ENCODE measurements around the gene OCRL. TPM values are rescaled to one million over a fixed set of nuclear protein-coding genes. Genes with fewer than 3 reads are reported as not detected.
A peak's percentile ranks its signal among the peaks of the same experiment; 100 is the strongest.

OCRL gene
- total and polyA plus RNA-seq, 2 of the 13 experiments (the other 11 are each of a cell fraction or from before 2014, with no cell fraction given), result 13.4 to 32.0 TPM

- TF ChIP-seq PRMT3 (CRISPR knock-in tag; IDR thresholded peaks at IDR 0.05; ENCODE audit: borderline replicate concordance, low read depth), result no peak
- no peak for TF ChIP-seq HIVEP1 (CRISPR knock-in tag; IDR thresholded peaks at IDR 0.05)
- TF ChIP-seq ZNF446 (CRISPR knock-in tag; IDR thresholded peaks at IDR 0.05), result no peak
- TF ChIP-seq, protein P1, sequence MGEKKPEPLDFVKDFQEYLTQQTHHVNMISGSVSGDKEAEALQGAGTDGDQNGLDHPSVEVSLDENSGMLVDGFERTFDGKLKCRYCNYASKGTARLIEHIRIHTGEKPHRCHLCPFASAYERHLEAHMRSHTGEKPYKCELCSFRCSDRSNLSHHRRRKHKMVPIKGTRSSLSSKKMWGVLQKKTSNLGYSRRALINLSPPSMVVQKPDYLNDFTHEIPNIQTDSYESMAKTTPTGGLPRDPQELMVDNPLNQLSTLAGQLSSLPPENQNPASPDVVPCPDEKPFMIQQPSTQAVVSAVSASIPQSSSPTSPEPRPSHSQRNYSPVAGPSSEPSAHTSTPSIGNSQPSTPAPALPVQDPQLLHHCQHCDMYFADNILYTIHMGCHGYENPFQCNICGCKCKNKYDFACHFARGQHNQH (CRISPR knock-in tag; IDR thresholded peaks at IDR 0.05), result no peak
- TF ChIP-seq HMG20B (CRISPR knock-in tag; conservative IDR thresholded peaks at IDR 0.05), result no peak
- no peak for TF ChIP-seq ZNF441 (CRISPR knock-in tag; IDR thresholded peaks at IDR 0.05; ENCODE audit: borderline replicate concordance)
- TF ChIP-seq, protein P2, sequence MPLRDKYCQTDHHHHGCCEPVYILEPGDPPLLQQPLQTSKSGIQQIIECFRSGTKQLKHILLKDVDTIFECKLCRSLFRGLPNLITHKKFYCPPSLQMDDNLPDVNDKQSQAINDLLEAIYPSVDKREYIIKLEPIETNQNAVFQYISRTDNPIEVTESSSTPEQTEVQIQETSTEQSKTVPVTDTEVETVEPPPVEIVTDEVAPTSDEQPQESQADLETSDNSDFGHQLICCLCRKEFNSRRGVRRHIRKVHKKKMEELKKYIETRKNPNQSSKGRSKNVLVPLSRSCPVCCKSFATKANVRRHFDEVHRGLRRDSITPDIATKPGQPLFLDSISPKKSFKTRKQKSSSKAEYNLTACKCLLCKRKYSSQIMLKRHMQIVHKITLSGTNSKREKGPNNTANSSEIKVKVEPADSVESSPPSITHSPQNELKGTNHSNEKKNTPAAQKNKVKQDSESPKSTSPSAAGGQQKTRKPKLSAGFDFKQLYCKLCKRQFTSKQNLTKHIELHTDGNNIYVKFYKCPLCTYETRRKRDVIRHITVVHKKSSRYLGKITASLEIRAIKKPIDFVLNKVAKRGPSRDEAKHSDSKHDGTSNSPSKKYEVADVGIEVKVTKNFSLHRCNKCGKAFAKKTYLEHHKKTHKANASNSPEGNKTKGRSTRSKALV (CRISPR knock-in tag; IDR thresholded peaks at IDR 0.05), result no peak
- TF ChIP-seq ATF7-NPFF (CRISPR knock-in tag; IDR thresholded peaks at IDR 0.05; ENCODE audit: low read depth), result no peak
- TF ChIP-seq KDM6A (CRISPR knock-in tag; IDR thresholded peaks at IDR 0.05; ENCODE audit: low read depth), result no peak
- TF ChIP-seq SPEN (CRISPR knock-in tag; IDR thresholded peaks at IDR 0.05; ENCODE audit: low read depth), result no peak
- no peak for TF ChIP-seq ZFP36L2 (CRISPR knock-in tag; IDR thresholded peaks at IDR 0.05)
- 0 out of 2 replicates have a peak, but pooled peaks have one; percentile 16 for TF ChIP-seq MIER3 (CRISPR knock-in tag; IDR thresholded peaks at IDR 0.05; ENCODE audit: borderline replicate concordance)
- TF ChIP-seq, protein P3, sequence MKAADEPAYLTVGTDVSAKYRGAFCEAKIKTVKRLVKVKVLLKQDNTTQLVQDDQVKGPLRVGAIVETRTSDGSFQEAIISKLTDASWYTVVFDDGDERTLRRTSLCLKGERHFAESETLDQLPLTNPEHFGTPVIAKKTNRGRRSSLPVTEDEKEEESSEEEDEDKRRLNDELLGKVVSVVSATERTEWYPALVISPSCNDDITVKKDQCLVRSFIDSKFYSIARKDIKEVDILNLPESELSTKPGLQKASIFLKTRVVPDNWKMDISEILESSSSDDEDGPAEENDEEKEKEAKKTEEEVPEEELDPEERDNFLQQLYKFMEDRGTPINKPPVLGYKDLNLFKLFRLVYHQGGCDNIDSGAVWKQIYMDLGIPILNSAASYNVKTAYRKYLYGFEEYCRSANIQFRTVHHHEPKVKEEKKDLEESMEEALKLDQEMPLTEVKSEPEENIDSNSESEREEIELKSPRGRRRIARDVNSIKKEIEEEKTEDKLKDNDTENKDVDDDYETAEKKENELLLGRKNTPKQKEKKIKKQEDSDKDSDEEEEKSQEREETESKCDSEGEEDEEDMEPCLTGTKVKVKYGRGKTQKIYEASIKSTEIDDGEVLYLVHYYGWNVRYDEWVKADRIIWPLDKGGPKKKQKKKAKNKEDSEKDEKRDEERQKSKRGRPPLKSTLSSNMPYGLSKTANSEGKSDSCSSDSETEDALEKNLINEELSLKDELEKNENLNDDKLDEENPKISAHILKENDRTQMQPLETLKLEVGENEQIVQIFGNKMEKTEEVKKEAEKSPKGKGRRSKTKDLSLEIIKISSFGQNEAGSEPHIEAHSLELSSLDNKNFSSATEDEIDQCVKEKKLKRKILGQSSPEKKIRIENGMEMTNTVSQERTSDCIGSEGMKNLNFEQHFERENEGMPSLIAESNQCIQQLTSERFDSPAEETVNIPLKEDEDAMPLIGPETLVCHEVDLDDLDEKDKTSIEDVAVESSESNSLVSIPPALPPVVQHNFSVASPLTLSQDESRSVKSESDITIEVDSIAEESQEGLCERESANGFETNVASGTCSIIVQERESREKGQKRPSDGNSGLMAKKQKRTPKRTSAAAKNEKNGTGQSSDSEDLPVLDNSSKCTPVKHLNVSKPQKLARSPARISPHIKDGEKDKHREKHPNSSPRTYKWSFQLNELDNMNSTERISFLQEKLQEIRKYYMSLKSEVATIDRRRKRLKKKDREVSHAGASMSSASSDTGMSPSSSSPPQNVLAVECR (CRISPR knock-in tag; IDR thresholded peaks at IDR 0.05; ENCODE audit: borderline replicate concordance), result no peak
- no peak for TF ChIP-seq MBNL3 (CRISPR knock-in tag; conservative IDR thresholded peaks at IDR 0.05)
- TF ChIP-seq KLF11 (CRISPR knock-in tag; IDR thresholded peaks at IDR 0.05), result no peak
- peak; percentile 100 for TF ChIP-seq ZBTB20 (CRISPR knock-in tag; IDR thresholded peaks at IDR 0.05; ENCODE audit: borderline replicate concordance, low read depth)
- TF ChIP-seq ZNF768 (CRISPR knock-in tag; IDR thresholded peaks at IDR 0.05), result no peak
- peak; percentile 29; the same call in 1 of the 2 replicates for TF ChIP-seq BCL6 (CRISPR knock-in tag; IDR thresholded peaks at IDR 0.05)
- TF ChIP-seq, protein P4, sequence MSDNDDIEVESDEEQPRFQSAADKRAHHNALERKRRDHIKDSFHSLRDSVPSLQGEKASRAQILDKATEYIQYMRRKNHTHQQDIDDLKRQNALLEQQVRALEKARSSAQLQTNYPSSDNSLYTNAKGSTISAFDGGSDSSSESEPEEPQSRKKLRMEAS (IDR thresholded peaks at IDR 0.05), result peak; percentile 34; the same call in 1 of the 2 replicates
- no peak for TF ChIP-seq ZFP41 (CRISPR knock-in tag; IDR thresholded peaks at IDR 0.05; ENCODE audit: borderline replicate concordance)
- TF ChIP-seq NFKBIZ (CRISPR knock-in tag; IDR thresholded peaks at IDR 0.05), result no peak
- TF ChIP-seq ZNF274 (CRISPR knock-in tag; IDR thresholded peaks at IDR 0.05), result no peak
- TF ChIP-seq JARID2 (CRISPR knock-in tag; IDR thresholded peaks at IDR 0.05; ENCODE audit: insufficient replicate concordance), result no peak
- TF ChIP-seq GATAD1 (CRISPR knock-in tag; IDR thresholded peaks at IDR 0.05), result no peak
- no peak for TF ChIP-seq SATB2 (CRISPR knock-in tag; IDR thresholded peaks at IDR 0.05)
- TF ChIP-seq ZNF501 (CRISPR knock-in tag; IDR thresholded peaks at IDR 0.05), result no peak
Measured at GRCh38 chrX:129585691-129586090, 45.6 kb downstream of the OCRL start (continued).

All from HepG2 (cell line).